Activated CD4-positive, CD25-positive, alpha-beta regulatory T cell treated with anti-CD3 and anti-CD28 coated beads, Interleukin-2, amount 50 U/mL, for 24 hours (primary cell): ENCODE data around the gene IL36B.

Experiments used
- ATAC-seq, 2 donors: fragments of 150-1000 bp; cut with Tn5 transposase; one replicate each; pipeline ENCODE4 v1.10.0; 2021; ENCODE audit warnings: mild to moderate bottlenecking in 1 of 2, moderate library complexity in 1 of 2

IL36B gene

DNA sequence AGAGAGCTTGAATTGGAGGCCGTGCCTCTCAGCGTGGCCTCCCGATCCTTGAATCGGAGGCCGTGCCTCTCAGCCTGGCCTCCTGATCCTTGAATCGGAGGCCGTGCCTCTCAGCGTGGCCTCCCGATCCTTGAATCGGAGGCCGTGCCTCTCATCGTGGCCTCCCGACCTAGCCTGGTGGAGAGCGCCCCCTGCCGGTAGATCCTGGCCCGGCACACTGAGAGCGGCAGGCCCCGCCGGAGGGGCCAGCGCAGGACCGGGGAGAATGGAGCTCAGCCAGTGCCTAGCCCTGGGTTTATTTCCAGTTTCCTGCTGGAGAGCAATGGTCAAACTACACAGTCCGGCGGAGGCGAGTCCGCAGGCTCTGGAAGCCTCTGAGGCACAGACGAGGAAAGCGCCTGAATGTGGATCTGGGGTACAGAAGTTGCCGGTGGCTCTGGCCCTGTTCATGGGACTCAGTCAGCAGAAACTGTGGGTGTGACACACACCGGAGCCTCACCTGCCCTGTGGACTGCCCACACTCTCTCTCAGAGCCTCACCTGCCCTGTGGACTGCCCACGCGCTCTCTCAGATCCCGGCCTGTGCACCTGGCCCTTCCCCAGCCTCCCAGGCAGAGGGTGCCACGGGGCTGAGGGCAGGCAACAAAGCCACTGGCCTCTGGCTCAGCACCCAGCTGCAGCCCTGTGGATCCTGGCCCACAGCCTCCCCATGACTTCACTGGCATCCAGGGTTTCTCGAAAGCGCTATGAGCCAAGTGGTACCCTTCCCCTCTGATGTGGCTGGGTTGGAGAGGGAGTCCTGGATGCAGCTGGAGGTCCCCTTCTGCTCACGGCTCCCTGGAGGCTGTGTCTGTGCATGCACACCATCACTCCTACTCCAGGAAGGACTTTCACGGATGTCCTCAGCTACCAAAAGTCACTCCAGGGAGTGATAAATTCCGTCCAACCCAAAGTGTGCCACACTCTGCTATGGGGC, 1.5 kb downstream of the IL36B start:
- ATAC-seq, result no peak

DNA sequence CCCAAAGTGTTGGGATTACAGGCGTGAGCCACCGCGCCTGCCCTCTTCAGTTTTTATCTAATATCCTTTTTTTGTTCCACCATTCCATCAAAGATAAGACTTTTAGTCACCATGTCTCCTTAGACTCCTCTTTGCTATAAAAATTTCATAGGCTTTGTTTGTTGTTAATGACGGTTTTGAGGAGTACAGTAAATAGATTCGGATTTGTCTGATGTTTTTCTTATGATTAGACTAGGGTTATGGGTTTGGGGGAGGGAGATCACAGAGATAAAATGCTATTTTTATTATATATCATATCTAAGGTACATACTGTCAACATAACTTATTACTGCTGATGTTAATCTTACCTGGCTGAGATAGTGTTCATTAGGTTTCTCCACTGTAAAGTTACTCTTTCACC, 6.2 kb downstream of the IL36B start:
- ATAC-seq, result no peak

DNA sequence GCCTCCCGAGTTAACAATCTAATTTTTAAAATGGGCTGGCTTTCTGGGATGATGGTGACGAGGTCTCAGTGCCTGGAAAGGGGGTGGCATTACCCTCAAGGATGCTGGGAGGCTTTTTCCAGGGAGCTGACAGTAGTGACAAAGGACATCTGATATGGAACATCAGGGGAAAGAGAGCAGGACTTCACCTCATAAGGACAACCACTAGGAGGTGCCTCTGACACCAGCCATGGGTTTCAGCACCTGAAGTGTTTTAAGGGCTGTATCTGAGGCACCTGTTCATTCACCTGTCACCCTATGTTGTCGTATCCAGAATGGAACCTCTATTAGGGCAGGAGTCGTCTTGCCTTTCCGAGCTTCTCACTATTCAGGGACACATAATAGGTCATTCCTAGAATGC, 10.8 kb downstream of the IL36B start:
- ATAC-seq, result no peak

DNA sequence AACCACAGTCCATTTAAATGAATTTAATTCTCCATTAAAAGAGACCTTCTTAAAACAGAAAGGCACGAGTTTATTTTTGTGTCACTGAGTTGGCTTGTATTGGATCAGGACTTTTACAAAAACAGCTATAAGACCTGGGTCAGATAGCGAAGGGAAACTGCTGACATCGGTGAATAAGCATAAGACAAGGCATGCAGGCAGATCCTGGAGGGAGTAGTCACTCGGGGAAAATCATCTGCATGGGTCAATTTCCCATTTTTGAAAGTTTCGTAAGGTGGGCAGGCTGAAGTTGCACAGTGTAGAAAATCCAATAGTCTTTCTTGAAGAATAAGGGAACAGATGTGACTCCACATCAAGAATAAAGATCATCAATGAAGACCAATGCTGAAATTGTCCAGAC, 12.9 kb downstream of the IL36B start:
- no peak for ATAC-seq

DNA sequence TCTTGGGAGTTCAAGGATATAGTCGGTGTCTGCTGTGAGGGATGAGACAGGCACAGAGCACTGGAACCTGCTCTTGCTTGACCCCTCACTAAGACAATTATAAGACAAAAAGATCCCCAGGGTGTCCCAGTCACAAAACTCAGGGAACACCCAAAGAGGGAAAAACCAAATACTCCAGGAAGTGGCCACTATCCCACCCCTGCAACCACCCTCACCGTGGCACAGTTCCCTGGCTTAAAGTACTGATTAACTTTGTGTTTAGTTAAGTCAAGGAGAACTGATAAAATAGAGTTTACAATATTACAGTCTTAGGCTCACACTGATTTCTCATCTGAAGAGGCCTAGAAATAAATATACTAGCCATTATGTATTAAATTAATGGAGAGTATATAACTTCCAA, 13.5 kb downstream of the IL36B start:
- no peak for ATAC-seq

DNA sequence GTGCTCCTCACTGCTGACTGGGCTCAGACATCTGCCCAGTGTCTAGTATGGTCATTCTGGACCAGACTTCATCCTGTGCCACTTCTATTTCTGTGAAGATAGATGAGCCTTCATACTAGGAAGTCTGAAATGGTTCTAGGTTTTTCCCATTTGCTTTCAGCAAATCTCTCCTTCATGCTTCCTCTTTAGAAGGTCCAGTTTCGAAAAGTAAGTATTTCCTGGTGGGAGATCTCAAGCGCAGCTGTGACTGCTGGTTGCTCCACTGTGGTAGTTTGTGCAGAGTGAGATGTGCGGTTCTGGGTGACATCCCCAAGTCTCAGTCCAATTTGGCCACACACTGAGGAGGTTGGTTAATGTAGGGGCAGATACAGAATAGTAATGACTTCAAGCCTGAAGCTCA, 14.4 kb downstream of the IL36B start:
- no peak for ATAC-seq

DNA sequence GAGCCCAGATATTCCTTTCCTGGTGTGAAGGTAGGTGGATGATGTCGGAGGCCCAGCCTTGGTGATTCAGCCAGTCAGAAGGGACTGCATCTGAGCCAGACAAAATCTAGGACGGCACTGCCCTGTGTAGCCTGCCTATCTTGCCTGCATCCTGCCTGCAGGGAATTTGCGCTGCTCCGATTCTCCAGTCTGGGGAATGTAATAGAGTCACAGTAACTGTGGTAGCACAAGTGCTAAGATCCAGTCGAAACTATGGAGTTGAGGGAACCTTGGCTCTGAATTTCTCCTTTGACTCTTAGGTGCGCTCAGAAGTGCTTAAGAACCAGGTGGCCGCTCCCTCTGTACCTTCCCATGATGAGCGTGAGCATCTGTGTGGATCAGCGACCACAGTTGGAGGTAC, 15.9 kb downstream of the IL36B start:
- ATAC-seq, result no peak

DNA sequence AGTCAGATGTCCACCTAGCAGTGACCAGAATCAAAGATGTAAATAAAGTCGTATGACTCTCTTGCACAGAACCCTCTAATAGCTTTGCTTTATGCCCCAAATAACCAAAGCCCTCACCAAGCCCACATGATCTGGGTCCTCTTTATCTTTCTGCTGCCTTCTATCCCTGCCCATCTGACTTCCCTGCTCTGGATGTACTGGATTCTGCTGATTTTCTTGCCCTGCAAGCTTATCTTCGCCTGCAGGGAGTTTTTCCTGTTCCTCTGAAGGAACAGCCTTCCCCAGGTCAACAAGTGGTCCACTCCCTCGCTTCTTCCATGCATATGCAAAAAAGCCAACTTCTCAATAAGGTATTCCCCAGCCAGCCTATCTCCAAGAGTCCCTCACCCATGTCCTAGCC, 18.7 kb downstream of the IL36B start:
- no peak for ATAC-seq

DNA sequence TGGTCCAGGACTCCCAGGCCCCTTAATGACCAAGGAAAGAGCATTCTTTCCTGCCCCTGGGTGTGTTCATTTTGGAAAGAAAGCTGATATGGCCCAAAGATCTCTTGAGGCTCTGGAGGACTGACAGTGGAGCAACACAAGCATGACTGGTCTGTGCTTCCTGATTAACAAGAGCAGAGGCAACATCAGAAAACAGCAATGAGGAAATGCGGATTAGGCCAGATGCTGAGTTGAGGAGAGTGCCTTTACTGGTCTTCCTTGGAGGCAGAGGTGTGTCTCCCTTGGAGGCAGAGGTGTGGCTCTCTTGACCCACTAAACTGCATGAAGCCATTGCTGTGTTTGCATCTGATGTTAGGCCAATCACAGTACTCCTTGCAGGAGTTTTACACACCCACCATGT, 19.9 kb downstream of the IL36B start:
- no peak for ATAC-seq

DNA sequence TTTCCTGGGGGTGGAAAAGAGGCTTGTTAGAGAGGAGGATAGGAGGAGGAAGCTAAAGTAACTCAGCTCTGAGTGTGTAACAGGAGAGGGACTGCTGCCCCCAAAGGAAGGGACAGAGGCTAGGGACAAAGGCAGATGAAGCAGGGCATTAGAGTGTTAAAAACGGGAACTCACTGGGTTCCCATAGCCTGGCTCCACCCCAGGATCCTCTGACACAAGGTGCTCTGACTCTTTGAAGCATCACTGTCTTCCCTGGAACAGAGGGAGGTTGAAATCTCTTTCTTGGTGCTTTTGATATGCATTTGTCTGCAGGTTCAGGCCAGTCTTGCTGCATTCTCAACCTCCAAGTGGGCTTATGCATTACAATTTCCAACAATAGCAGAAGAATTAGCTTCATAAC, 24.6 kb downstream of the IL36B start:
- no peak for ATAC-seq

DNA sequence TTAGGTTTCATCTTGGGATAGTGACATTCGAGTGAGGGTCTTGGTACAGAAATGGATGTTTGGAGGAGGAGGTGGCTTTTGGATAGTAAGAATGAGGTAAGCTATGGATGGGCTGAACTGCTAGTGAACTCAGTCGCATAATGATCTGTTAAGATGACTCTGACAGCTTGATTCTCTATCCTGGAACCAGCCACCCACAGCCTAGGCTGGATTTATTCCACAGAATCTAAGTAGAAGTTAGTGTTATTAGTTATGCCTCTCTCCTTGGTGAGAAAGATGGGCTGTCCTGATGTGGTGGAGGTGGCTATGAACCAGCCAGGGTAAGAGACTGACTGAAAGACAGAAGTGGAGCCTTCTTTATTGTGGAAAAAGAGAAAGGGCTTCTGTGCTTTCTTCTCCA, 25.0 kb downstream of the IL36B start:
- ATAC-seq, result no peak

DNA sequence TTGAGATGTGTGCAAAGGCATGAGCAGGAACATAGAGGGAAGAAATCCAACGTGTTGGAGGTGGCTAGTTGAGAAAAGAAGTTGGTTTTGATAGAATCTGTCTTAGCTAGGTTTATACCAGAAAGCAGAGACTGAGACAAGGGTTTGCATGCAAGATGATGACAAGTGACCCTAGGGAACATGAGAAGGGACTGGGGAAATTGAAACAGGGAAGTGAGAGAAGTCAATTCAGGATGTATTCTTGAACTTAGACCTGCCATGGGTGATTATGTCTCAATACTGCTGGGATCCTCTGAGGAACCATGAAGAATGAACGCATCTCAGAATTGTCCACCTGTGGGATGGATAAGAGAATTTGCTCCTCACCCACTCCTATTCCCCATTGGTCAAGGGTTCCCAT, 26.9 kb downstream of the IL36B start:
- no peak for ATAC-seq

DNA sequence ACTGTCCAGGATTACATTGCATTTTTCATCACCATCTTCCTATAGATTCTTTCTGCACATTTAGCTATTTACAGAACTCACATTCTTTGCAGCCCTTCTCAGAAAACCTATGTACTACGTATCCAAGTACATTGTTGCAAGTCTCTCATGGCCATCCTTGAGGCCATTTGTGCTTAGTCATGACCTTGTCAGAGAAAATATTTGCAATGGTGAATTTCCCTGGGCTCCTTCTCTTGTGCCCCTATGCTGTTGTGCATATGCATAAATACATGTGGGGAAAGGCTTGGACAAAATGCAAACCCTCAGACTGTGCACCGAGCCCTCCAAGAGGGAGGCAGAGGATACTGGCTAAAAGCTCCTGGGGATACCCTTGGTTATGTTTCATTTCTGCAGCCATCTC, 27.9 kb downstream of the IL36B start:
- no peak for ATAC-seq

DNA sequence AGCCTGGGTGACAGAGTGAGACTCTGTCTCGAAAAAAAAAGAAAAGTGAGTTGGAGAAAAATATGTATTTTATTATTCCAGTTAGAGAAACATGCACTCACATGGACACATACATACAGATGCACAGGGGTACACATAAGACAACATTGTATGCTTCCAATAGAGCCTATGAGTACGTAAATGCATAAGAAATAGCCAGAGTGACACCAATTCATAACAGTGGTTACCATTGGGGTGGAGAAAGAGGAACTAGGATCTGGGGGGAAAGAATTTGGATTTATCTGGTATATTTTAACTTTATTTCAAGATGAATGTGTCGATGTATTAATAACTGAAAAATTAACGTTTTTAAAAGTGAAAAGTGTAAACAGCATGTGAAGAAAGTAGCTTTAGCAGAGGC, 31.4 kb downstream of the IL36B start:
- ATAC-seq, result no peak

DNA sequence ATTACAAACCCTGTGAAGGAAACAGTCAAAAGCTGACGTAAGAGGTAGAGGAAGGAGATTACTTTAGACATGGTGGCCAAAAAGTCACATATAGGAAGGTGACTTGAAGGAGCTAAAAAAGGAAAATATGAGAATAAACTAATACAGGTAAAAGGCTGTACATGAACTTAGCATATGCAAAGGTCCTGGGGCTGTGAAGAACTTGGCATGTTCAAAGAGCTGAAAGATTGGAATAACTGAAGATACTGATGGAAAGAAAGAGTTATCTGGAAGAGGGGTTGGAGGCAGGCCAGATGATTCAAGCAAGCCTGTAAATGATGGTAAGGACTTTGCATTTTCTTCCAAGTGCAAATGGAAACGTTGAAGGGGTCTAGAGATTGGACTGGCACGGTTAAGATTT, 34.2 kb downstream of the IL36B start:
- no peak for ATAC-seq

DNA sequence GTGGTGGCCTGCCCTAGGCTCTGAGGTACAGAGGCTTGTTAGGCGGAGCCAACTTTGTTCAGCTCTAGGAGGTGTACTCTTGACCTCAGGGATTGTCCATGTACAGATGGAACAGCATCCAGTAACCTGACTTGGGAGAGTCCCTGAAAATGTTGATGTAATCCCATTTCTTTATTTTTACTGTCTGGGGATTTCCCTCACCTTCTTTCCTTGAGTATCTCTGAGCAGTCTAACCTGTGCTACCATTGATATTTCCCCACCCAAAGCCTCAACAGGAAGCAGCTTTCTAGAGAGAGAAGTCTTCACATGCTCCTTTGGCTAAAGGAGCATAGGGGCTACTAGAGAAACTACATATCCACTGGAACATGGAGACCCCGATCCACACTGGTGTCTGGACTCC, 37.0 kb downstream of the IL36B start:
- no peak for ATAC-seq

DNA sequence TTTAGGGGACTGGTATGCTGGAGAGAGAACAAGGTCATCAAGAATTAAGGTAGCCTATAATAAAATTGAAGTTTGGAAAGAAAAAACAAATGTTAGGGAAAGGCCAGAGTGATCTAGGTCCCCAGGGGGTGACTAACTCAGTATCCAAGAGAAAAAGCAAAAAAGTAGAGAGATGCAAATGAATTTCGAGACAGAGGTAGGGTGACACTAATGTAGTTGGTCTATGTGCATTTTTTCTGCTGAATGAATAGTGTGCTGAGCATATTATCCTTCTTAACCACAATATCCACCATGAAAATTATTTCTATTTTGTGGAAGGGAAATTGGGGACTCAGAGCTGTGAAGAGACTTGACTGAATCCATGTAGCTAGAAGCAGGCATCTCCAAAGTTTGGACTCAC, 37.6 kb downstream of the IL36B start:
- no peak for ATAC-seq

DNA sequence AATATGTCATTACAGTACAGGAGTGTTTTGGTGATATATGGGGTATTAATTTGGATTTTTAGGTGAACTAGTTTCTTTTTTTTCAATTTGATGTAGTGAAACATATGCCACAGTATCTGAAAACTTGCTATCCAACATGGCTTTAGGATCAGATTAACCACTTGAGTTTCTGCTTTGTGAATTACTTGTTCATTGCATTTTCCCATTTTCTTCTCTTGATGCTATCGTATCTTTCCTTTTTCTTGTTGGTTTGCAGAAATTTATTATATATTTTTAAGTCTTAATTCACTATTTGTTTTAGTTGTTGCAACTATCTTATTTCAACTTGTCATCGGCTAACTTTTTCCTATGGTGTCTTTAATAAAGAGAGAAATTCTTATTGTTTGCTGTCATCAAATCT, 38.6 kb downstream of the IL36B start:
- no peak for ATAC-seq

DNA sequence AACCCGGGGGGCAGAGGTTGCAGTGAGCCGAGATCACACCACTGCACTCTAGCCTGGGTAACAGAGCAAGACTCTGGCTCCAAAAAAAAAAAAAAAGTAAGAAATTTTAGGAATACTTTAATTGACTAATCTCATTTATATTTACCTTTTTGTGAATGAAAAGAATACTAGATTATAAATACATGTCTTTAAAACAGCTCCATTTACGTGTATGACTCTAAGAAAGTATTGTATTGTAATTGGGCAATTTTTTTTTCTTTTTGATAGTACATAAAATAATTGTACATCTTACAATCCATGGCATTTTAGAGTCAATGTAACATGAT, 39.4 kb downstream of the IL36B start:
- ATAC-seq, result no peak

DNA sequence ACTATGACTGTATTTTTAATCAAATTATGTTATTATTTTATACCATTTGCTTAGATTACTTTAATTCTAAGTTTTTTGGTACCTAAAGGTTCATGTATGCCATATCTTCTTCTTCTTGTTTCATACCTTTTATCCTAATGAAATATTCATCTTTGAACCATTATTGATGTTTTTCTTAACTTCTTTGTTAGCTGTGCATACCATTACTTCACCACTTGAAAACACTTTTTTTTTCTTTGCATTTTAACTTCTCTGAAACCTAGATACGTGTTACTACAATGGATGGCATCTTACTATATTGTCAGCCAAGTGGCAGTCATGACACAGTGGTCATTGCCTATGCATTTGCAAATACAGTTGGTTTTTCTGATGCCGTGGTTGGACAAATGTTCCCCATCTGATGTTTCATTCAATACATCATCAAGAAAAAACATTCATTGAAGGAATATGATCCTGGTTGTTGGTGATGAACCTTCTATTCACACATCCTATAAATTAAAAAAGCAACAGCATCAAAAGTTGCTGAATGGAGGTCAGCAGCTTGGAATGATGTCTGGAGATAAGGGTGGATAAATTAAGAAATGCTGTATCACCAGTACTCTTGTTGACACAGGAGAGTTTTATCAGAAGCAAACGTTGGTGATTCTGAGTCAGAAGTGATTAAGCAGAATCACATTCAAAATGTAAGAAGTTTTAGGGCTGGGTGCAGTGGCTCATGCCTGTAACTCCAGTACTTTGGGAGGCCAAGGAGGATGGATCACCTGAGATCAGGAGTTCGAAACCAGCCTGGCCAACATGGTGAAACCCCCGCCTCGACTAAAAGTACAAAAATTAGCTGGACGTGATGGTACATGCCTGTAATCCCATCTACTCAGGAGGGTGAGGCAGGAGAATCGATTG, 40.0 kb downstream of the IL36B start:
- ATAC-seq, result no peak

DNA sequence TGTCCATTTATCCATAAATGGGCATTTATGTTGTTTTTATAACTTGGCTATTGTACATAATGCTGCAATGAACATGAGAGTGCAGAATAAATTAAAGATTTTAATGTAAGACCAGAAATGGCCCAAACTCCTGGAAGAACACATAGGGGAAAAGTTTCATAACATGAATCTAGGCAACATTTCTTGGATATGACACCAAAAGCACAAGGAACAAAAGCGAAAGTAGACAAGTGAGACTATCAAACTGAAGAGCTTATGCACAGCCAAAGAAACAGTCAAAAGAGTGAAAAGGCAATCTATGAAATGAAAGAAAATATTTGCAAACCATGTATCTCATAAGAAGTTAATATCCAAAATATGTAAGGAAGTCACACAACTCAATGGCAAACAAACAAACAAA, 41.6 kb downstream of the IL36B start:
- ATAC-seq, result no peak

DNA sequence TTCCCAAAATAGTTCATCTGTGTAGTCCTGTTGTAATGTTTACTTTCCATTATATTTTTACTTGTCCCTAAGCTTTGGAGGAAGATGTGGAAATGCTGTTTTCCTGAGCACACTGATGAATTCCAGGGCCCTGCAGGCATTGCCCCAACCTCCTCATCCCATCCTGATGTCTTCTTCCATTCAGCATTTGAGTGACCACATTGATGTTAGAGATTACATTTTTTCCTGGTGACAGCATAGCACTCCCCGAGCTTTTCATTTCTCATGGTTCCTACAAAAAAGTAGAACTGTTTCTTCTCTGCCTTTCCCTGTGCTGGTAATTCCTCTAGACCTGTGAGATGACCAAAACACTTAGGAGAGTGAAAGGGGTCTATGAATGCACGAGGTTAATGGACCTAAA, 42.6 kb downstream of the IL36B start:
- no peak for ATAC-seq

DNA sequence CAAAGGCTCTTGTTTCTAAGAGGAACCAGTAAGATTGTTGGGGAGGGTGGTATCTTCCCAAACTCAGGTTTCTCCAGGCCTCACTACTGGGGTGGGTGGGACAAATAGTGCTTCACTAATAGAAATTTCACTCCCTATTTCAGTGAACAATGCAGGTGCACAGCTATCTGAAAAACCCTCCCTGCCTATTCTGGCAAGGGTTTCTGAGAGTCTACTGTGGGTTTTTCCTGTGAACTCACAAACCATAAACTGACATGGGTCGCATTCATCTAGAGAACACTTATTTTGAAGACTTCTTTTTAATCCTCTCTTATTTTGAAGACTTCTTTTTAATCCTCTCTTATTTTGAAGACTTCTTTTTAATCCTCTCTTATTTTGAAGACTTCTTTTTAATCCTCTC, 43.0 kb downstream of the IL36B start:
- ATAC-seq, result no peak

DNA sequence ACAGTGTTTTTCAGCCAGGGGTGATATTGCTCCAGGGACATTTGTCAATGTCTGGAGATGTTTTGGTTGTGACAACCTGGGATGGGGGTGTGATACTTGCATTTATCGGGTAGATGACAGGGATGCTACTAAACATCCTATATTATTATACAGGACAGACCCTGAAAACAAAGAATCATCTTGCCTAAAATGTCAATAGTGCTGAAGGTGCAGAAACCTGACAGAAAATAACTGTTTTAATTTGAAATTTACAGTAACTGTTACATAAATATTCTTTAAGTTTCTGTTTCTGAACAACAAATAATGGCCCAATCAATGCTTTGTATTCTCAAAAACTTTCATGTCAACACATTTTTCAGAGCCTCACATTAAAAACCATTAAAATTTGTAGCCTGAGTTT, 45.4 kb downstream of the IL36B start:
- ATAC-seq, result no peak
